B cell (primary cell): ENCODE measurements around the gene CCDC3. TPM values are rescaled to one million over a fixed set of nuclear protein-coding genes. Genes with fewer than 3 reads are reported as not detected.

Source experiments
- ATAC-seq: fragments of 200-7000 bp; cut with Tn5 transposase; one replicate; pipeline ENCODE4 v1.10.0; 2021; ENCODE audit warnings: low read depth, mild to moderate bottlenecking, moderate number of reproducible peaks, moderate library complexity
- CTCF ChIA-PET: fragments of 350-600 bp; sonication (Branson Sonifier 250); formaldehyde crosslinking; loops from one replicate; lab custom pipeline; 2021; ENCODE audit warnings: antibody characterized with exemption, inconsistent platforms; lab: Charles Lee
- POLR2A ChIA-PET: fragments of 350-600 bp; sonication (Branson Sonifier 250); formaldehyde crosslinking; loops from one replicate; lab custom pipeline; 2021; ENCODE audit warnings: antibody characterized with exemption; lab: Charles Lee
- DNase-seq: peaks from one replicate; pipeline ENCODE4 v3.0.0; 2013
- H2AFZ ChIP-seq: 2 replicates; pipeline ENCODE4 v1.6.1; 2012; ENCODE audit warnings: mild to moderate bottlenecking, low read depth, low read length; ENCODE audit not compliant: insufficient read depth, poor library complexity, severe bottlenecking
- H3K27ac ChIP-seq, 2 donors: 1 replicate in 1 of 2; 2 replicates in 1 of 2; pipeline ENCODE4 v1.5.1; 2012 to 2013; ENCODE audit warnings: low read length in 2 of 2, mild to moderate bottlenecking in 2 of 2, moderate library complexity in 1 of 2
- H3K27me3 ChIP-seq, 4 experiments: fragments of 200-600 bp in 1 of 4; sonication (generic) in 1 of 4; replicated peaks in 1 of 4; 1 replicate in 2 of 4; 2 replicates in 2 of 4; pipeline versions ENCODE4 v1.6.1 to v1.7.0; 2013 to 2016; ENCODE audit warnings: low read length in 3 of 4, mild to moderate bottlenecking in 2 of 4, mixed read lengths in 1 of 4, moderate library complexity in 1 of 4; ENCODE audit not compliant: insufficient read depth in 4 of 4, control insufficient read depth in 3 of 4; ENCODE audit errors: control extremely low read depth in 1 of 4
- H3K36me3 ChIP-seq, 2 experiments: replicated peaks in 1 of 2; 1 replicate in 1 of 2; 2 replicates in 1 of 2; pipeline versions ENCODE4 v1.6.1 to v1.7.1; 2013; ENCODE audit warnings: low read length in 1 of 2; ENCODE audit not compliant: insufficient read depth in 2 of 2, control insufficient read depth in 1 of 2; ENCODE audit errors: control extremely low read depth in 1 of 2, extremely low read depth in 1 of 2
- H3K4me1 ChIP-seq, 2 donors: fragments of 200-600 bp in 1 of 2; sonication (generic) in 1 of 2; 1 replicate in 1 of 2; 2 replicates in 1 of 2; pipeline versions ENCODE4 v1.5.1 to v1.6.1; 2013 to 2017; ENCODE audit warnings: low read length in 2 of 2; ENCODE audit not compliant: control insufficient read depth in 2 of 2, insufficient read depth in 2 of 2
- H3K4me2 ChIP-seq: replicated peaks from 2 replicates; pipeline ENCODE3; 2012; ENCODE audit warnings: mild to moderate bottlenecking, low read depth, low read length; ENCODE audit not compliant: poor library complexity, severe bottlenecking
- H3K4me3 ChIP-seq, 5 experiments: fragments of 200-600 bp in 1 of 5; sonication (generic) in 1 of 5; 1 replicate in 3 of 5; 2 replicates in 2 of 5; pipeline versions ENCODE4 v1.5.1 to v1.7.0; 2011 to 2016; ENCODE audit warnings: low read length in 4 of 5, mild to moderate bottlenecking in 4 of 5, low read depth in 2 of 5, control low read depth in 1 of 5, moderate library complexity in 1 of 5; ENCODE audit not compliant: insufficient read depth in 1 of 5; ENCODE audit errors: control extremely low read depth in 1 of 5, extremely low read depth in 1 of 5
- H3K79me2 ChIP-seq: fragments of 200-600 bp; sonication (generic); one replicate; pipeline ENCODE4 v1.6.0; 2016; ENCODE audit warnings: low read length; ENCODE audit not compliant: control insufficient read depth, insufficient read depth
- H3K9ac ChIP-seq: fragments of 200-600 bp; sonication (generic); 2 replicates; pipeline ENCODE4 v1.6.1; 2017; ENCODE audit warnings: mild to moderate bottlenecking, low read length, moderate library complexity
- H3K9me3 ChIP-seq, 3 donors: one replicate each; pipeline versions ENCODE4 v1.6.1 to v1.7.1; 2013; ENCODE audit warnings: low read length in 2 of 3; ENCODE audit not compliant: control insufficient read depth in 2 of 3, insufficient read depth in 1 of 3; ENCODE audit errors: control extremely low read depth in 1 of 3
- H4K20me1 ChIP-seq: 2 replicates; pipeline ENCODE4 v1.6.0; 2012; ENCODE audit warnings: mild to moderate bottlenecking, low read length; ENCODE audit not compliant: insufficient read depth, control insufficient read depth, poor library complexity, severe bottlenecking
- H3K27ac Mint-ChIP-seq: one replicate; pipeline ENCODE4 v1.8.0; 2021; ENCODE audit warnings: mixed read lengths
- H3K27me3 Mint-ChIP-seq: one replicate; pipeline ENCODE4 v1.8.0; 2021; ENCODE audit warnings: mixed read lengths
- H3K4me1 Mint-ChIP-seq: one replicate; pipeline ENCODE4 v1.8.0; 2021; ENCODE audit warnings: mixed read lengths
- H3K4me3 Mint-ChIP-seq: one replicate; pipeline ENCODE4 v1.8.0; 2021; ENCODE audit warnings: mixed read lengths
- H3K9me3 Mint-ChIP-seq: one replicate; pipeline ENCODE4 v1.8.0; 2022; ENCODE audit warnings: mixed read lengths; ENCODE audit not compliant: insufficient read depth
- CTCF ChIP-seq: fragments of 200-600 bp; IDR thresholded peaks from one replicate; pipeline ENCODE4 v1.8.0; 2022; ENCODE audit warnings: antibody characterized with exemption, mild to moderate bottlenecking
- EZH2 ChIP-seq: IDR thresholded peaks from 2 replicates; pipeline ENCODE4 v1.6.1; 2012; ENCODE audit warnings: borderline replicate concordance, low read depth, mild to moderate bottlenecking, moderate library complexity, low read length; ENCODE audit not compliant: insufficient read depth, poor library complexity, severe bottlenecking
- whole genome bisulfite sequencing: methylation state at CpG from one replicate; pipeline ENCODE4 v1.1.5; 2013; ENCODE audit warnings: missing lambda C conversion rate; ENCODE audit not compliant: insufficient coverage; 5-methylcytosine and 5-hydroxymethylcytosine counted together
- intact Hi-C: fragments of 100-400 bp; cut with micrococcal nuclease; formaldehyde crosslinking; loops from one replicate; pipeline ENCODE4 v1.10.0; 2022
- polyA plus RNA-seq: library from polyadenylated mRNA; depleted of rRNA; stranded (reverse); fragments of >200 nt; gene quantifications from 2 replicates; pipeline ENCODE4 v1.2.3, GENCODE V29; 2012
- total RNA-seq, 2 donors: library from RNA; stranded (reverse); fragments of 120-200 nt in 1 of 2; gene quantifications; 1 replicate in 1 of 2; 2 replicates in 1 of 2; pipeline versions ENCODE4 v1.2.3 to v1.2.4, GENCODE V29; 2013 to 2022

The CCDC3 gene
- total and polyA plus RNA-seq, 2 donors (not counting 1 experiment from before 2014, with no cell fraction given) = 0.12 TPM; not detected in 1

- no peaks in the 10 kb centered on the region for H3K79me2 ChIP-seq
- no peak overlapping the region for H3K4me2 ChIP-seq
- Mint-ChIP-seq H3K4me3 (no peak overlapping the region), H3K4me1 (no peaks in the 10 kb centered on the region), H3K9me3 (no peaks in the 10 kb centered on the region), H3K27me3 (peaks cover 7% of the 10 kb centered on the region), H3K27ac (no peak overlapping the region)
- H3K36me3 ChIP-seq = no peaks in the 10 kb centered on the region
- ChIA-PET POLR2A (no interaction called here), CTCF (no interaction called here)
- H4K20me1 ChIP-seq = no peaks in the 10 kb centered on the region
- H3K9me3 ChIP-seq = no peaks in the 10 kb centered on the region
- no peaks in the 10 kb centered on the region for H3K4me1 ChIP-seq
- DNase-seq (no peak), ATAC-seq (no peak)
- intact Hi-C loops = no loop called here
- no peaks in the 10 kb centered on the region for H3K27me3 ChIP-seq
- no peak overlapping the region for H2AFZ ChIP-seq
- no peak overlapping the region for H3K4me3 ChIP-seq
- H3K27ac ChIP-seq = no peak overlapping the region
- H3K9ac ChIP-seq = no peak overlapping the region
- TF ChIP-seq EZH2 (no peak), CTCF (no peak)
- 83% methylated on average over 3 of the region's 3 CpGs for WGBS
These were observed 124.4 kb downstream of the CCDC3 start for GRCh38 chr10:12877150-12877549.

DNA sequence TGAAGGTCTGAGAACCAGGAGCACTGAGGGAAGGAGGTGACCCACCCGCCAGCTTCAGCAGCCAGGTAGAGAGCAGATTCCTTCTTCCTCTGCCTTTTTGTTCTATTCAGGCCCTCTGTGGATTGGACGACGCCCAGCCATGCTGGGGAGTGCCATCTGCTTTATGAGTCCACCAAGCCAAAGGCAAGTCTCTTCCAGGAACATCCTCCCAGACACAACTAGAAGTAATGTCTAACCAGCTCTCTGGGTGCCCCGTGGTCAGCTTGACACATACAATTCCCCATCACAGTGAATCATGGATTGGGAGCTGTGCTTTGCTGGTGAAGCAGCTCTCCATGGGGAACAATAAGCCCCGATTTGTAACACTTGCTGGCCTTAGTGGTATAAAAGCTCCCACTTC lies 125.2 kb downstream of the CCDC3 start:
- Mint-ChIP-seq H3K27me3 (peaks cover 3% of the 10 kb centered on the region), H3K4me1 (no peaks in the 10 kb centered on the region), H3K9me3 (no peaks in the 10 kb centered on the region), H3K27ac (no peak overlapping the region), H3K4me3 (no peak overlapping the region)
- DNase-seq = no peak
- 90% methylated on average over 2 of the region's 5 CpGs for WGBS
- H3K36me3 ChIP-seq = no peaks in the 10 kb centered on the region
- H3K4me2 ChIP-seq = no peak overlapping the region
- no peak overlapping the region for H3K27ac ChIP-seq
- no peak overlapping the region for H3K4me3 ChIP-seq
- H3K9ac ChIP-seq = no peak overlapping the region
- no peaks in the 10 kb centered on the region for H3K9me3 ChIP-seq
- TF ChIP-seq CTCF (no peak), EZH2 (no peak)
- CTCF ChIA-PET = interaction anchor here (0.7 kb wide), 1 partner anchor 194 kb away, joined by 3 read pairs; no protein-coding TSS in a partner anchor
- no peaks in the 10 kb centered on the region for H4K20me1 ChIP-seq
- H3K27me3 ChIP-seq = no peaks in the 10 kb centered on the region
- POLR2A ChIA-PET = no interaction called here
- ATAC-seq = no peak
- intact Hi-C loops = no loop called here
- H2AFZ ChIP-seq = no peak overlapping the region
- no peaks in the 10 kb centered on the region for H3K79me2 ChIP-seq
- H3K4me1 ChIP-seq = no peaks in the 10 kb centered on the region
